Activated T-helper 1 cell treated with anti-CD3 and anti-CD28 coated beads, Interleukin-12 subunit alpha, Interleukin-12 subunit beta, Interleukin-2, Interleukin-4 antibody, amounts not matched to agents 30 ng/mL and 10 ng/mL and 1 ng/mL, durations not matched to agents 14 hours and 24 hours and 36 hours (primary cell): Measurements from ENCODE around the gene POLR2M. TPM values are rescaled to one million over a fixed set of nuclear protein-coding genes. Genes with fewer than 3 reads are reported as not detected.

ENCODE experiments used
- DNase-seq: peaks from one replicate; pipeline ENCODE4 v3.0.0; 2021; ENCODE audit warnings: low spot score
- H3K27ac Mint-ChIP-seq: one replicate; pipeline ENCODE4 v1.8.0; 2021; ENCODE audit warnings: mild to moderate bottlenecking, mixed read lengths
- H3K27me3 Mint-ChIP-seq: one replicate; pipeline ENCODE4 v1.8.0; 2022; ENCODE audit warnings: mild to moderate bottlenecking, moderate library complexity, mixed read lengths; ENCODE audit not compliant: insufficient read depth
- H3K36me3 Mint-ChIP-seq: one replicate; pipeline ENCODE4 v1.8.0; 2021; ENCODE audit warnings: low read depth, mixed read lengths
- H3K4me1 Mint-ChIP-seq: one replicate; pipeline ENCODE4 v1.8.0; 2021; ENCODE audit warnings: low read depth, mixed read lengths
- H3K4me3 Mint-ChIP-seq: one replicate; pipeline ENCODE4 v1.8.0; 2021; ENCODE audit warnings: mild to moderate bottlenecking, moderate library complexity, mixed read lengths
- H3K9me3 Mint-ChIP-seq: one replicate; pipeline ENCODE4 v1.8.0; 2021; ENCODE audit warnings: mixed read lengths
- intact Hi-C: fragments of 100-400 bp; cut with micrococcal nuclease; formaldehyde crosslinking; loops from one replicate; pipeline ENCODE4 v1.15.1; 2024
- total RNA-seq: library from RNA; stranded (reverse); gene quantifications from 2 replicates; pipeline ENCODE4 v1.2.3, GENCODE V29; 2022

Gene POLR2M
- total RNA-seq, 1 donor from 2014 or later: 60.3 TPM

DNA sequence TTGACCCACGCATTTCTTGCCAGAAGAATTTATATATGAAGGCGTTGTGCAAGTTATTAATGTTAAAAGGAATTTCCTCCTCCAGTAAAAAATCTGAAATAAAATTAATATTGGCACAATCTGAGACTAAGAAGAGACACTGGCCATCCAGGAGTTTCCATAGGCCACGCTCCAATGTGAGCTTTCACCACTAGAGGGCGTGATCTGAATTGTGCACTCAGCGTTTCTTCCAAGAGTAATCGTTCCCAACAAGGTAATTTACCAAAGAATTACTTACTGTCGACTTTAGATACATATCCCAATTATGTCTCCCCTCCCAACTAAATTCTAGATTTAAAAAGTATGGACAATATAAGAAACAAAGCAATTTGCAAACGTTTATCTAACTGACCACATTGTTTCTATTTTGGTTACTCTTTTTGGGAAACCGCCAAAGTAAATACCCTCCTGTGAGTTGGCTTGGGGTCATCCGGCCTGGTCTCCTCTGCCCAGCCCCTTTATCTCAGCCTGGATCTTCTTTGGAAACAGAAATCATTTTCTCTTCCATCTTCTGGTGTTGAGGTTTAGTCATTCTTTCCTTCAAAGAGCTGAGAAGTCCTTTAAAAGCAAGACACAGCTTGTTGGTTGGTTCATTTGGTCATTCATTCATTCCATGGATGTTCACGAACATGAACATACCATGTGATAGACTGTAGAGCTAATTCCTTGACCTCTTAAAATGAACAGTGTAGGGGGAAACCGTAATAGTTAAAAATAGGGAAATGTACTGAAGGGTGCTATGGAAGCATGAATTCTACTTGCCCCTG lies 26.2 kb downstream of the POLR2M start:
- Mint-ChIP-seq H3K27ac (no peak overlapping the region), H3K36me3 (peaks cover 2% of the 10 kb centered on the region), H3K4me1 (peaks cover 10% of the 10 kb centered on the region), H3K9me3 (no peaks in the 10 kb centered on the region), H3K4me3 (no peak overlapping the region), H3K27me3 (peaks cover 8% of the 10 kb centered on the region)
- intact Hi-C loops: loop anchor here (1.0 to 5.0 kb wide), 4 partner anchors 129 to 450 kb away; no protein-coding TSS in a partner anchor
- peak; percentile 26 for DNase-seq

DNA sequence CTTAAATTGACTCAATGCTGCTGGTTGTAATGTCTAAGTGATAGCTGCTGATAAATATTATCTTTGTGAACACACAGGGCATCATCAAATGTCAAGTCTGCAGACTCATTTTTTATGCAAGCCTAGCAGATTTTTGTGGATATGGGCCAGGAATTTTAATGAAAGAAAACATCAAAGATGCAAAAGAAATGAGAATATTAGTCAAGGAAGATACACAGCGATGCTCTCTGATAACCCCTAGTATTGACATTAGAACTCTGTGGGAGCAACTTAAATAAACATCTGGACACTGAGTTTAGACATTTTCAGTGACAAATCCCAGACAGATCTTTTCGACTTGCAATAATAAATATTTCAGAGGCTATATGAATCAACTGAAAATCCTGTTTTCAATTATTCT lies 28.3 kb downstream of the POLR2M start:
- Mint-ChIP-seq H3K4me1 (peaks cover 13% of the 10 kb centered on the region), H3K27me3 (peaks cover 8% of the 10 kb centered on the region), H3K36me3 (peaks cover 2% of the 10 kb centered on the region), H3K4me3 (no peak overlapping the region), H3K9me3 (no peaks in the 10 kb centered on the region), H3K27ac (no peak overlapping the region)
- no peak for DNase-seq
- intact Hi-C loops: loop anchor here (5.0 kb wide), 3 partner anchors 173 to 447 kb away; no protein-coding TSS in a partner anchor

DNA sequence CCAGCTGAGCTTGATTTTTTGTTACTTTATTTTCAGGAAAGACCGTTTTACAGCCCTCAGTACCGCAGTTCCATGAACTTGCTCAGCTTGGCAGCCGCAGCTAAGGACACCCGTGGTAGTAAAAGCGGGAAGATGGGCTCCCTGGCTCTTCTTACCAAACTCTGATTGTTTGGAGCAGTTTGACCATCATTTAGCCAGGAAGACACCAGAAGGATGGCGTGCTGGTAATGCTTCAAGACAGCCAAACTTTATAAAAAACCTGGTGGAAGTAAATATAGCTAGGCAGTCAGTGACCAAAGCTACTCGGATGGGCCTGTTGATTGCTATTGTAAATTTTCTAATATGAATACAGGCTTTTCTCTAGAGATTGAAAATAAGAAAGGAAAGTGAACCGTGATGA lies 28.9 kb downstream of the POLR2M start:
- no peak overlapping the region for H3K27ac Mint-ChIP-seq
- intact Hi-C loops: no loop called here
- peaks cover 8% of the 10 kb centered on the region for H3K27me3 Mint-ChIP-seq
- H3K9me3 Mint-ChIP-seq: no peaks in the 10 kb centered on the region
- peaks cover 13% of the 10 kb centered on the region for H3K4me1 Mint-ChIP-seq
- H3K4me3 Mint-ChIP-seq: no peak overlapping the region
- peaks cover 2% of the 10 kb centered on the region for H3K36me3 Mint-ChIP-seq
- no peak for DNase-seq

DNA sequence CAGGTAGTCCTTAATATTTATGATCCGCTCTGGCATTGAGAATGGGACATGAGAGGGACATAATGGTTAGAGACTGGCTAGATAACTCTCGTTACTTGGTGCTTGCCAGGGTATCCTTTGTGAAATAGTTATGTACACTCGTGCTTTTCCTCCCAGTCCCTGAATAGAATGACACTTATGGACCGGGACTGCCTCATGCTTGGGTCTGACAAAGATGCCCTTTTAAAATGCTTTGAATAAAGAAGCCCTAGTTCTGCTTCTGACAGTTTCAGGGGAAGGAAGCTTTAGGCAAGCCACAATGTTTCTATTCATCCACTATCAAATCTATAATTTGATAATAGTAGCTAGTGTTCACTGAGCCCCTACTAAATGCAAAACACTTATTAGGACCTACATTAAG lies 29.4 kb downstream of the POLR2M start:
- intact Hi-C loops: no loop called here

DNA sequence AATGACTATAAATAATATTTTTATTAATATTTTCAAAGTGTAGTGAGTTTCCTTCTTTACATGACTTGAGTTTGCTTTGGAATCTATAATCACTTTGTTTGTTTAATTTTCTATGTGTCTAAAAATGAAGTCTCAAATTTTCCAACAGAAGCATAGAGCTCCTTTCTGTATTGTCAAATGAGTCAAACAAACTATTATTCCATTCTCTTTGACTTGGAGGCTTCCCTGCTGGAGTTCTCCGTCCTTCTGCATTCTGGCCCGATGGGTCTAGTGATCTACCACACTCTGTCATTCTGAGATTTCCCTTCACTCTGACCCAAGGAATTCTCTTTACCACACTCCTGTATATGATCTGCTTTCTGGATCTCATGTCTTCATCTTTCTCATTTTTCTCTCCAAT lies 30.1 kb downstream of the POLR2M start:
- intact Hi-C loops: no loop called here
- no peak for DNase-seq
- peaks cover 13% of the 10 kb centered on the region for H3K4me1 Mint-ChIP-seq
- H3K4me3 Mint-ChIP-seq: no peak overlapping the region
- H3K27me3 Mint-ChIP-seq: peaks cover 11% of the 10 kb centered on the region
- no peak overlapping the region for H3K27ac Mint-ChIP-seq
- H3K36me3 Mint-ChIP-seq: peaks cover 2% of the 10 kb centered on the region
- H3K9me3 Mint-ChIP-seq: no peaks in the 10 kb centered on the region

More for the DNA sequence above, 29.4 kb downstream of the POLR2M start:
- no peak overlapping the region for H3K27ac Mint-ChIP-seq
- H3K27me3 Mint-ChIP-seq: peaks cover 11% of the 10 kb centered on the region
- no peaks in the 10 kb centered on the region for H3K9me3 Mint-ChIP-seq
- H3K36me3 Mint-ChIP-seq: peaks cover 2% of the 10 kb centered on the region
- no peak for DNase-seq
- peaks cover 13% of the 10 kb centered on the region for H3K4me1 Mint-ChIP-seq
- H3K4me3 Mint-ChIP-seq: no peak overlapping the region

DNA sequence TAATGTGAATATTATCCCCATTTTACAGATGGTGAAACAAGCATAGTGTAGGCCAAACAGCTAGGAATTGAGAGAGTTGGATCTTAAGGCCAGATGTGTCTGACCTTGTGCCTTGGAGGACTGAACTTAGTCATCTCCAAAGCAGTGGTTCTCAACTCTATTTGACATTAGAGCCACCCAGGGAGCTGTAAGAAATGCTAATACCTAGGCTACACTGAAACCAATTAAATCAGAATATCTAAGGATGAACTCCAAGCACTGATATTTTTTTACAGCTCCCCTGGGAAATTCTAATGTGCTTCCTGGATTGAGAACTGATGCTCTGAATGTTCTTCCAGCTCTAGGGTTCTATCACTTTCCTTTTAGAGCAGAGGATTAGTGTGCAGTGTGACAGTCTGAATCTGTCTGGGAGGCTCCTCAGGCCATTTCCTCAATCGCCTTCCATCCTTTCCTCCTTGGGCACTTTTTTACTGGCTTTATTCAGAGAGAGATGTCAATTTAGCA lies 32.3 kb downstream of the POLR2M start:
- no peaks in the 10 kb centered on the region for H3K9me3 Mint-ChIP-seq
- intact Hi-C loops: no loop called here
- peaks cover 2% of the 10 kb centered on the region for H3K36me3 Mint-ChIP-seq
- peaks cover 7% of the 10 kb centered on the region for H3K27me3 Mint-ChIP-seq
- no peak overlapping the region for H3K27ac Mint-ChIP-seq
- no peak for DNase-seq
- H3K4me1 Mint-ChIP-seq: peaks cover 7% of the 10 kb centered on the region
- H3K4me3 Mint-ChIP-seq: no peak overlapping the region

DNA sequence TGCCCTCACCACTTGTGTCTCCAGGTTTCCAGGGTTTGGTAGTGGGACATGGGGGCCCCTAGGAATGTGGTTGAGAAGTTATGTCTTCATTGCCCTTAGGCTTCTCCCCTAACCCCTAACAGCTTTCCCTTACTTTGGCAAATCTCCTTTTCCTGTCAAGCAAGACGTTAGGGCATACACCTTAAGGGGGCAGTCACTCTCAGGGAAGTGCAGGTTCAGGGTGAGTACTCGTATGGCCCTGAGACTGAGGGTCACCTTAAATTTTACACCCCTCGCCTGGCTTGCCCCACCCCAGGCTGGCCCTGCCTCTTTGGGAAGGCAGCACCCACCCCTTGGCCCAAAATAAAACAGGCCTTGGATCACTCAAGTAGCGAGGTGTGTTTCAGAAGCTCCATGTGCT lies 33.5 kb downstream of the POLR2M start:
- no peak overlapping the region for H3K4me3 Mint-ChIP-seq
- intact Hi-C loops: no loop called here
- peaks cover 7% of the 10 kb centered on the region for H3K4me1 Mint-ChIP-seq
- no peak for DNase-seq
- peaks cover 2% of the 10 kb centered on the region for H3K36me3 Mint-ChIP-seq
- H3K27ac Mint-ChIP-seq: no peak overlapping the region
- no peaks in the 10 kb centered on the region for H3K9me3 Mint-ChIP-seq
- peaks cover 7% of the 10 kb centered on the region for H3K27me3 Mint-ChIP-seq

DNA sequence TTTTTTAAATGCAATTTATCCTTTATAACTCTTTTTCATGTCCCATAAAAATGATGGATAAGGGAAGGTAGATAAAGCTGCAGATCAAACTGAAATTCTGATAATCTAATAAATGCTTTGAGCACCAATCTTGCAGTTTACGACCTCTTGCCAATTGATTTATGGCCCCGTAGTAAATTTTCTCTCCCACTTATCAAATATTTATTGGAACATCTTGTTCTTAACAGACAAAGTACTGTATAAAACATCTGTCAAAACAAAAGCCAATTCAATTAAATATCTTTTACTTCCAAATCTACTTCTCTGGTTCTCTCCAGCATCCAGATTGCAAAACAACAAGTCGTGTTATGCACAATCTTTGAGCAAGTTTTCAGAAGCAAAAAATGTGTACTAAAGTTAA lies 34.6 kb downstream of the POLR2M start:
- Mint-ChIP-seq H3K27ac (no peak overlapping the region), H3K4me3 (no peak overlapping the region)
- intact Hi-C loops: no loop called here

DNA sequence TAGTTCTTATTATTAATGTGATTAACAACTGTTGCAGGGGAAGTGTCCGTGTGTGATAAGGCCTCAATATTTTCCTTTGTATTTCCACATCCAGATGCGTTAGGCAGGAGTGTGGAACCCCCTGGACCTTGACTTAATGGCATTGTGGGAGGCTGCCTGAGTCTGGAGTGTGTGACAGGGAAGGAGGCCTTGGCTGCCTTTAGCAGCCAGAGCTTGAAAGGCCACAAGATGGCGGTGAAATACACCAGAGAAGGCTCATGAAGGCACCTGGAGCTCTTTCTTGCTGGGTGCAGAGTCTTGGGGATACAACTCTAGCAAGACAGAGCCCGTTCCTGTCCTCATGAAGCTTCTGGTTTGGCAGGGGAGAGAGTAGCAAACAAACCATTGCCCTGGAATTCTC lies 36.9 kb downstream of the POLR2M start:
- no peak overlapping the region for H3K4me3 Mint-ChIP-seq
- no peaks in the 10 kb centered on the region for H3K36me3 Mint-ChIP-seq
- H3K27ac Mint-ChIP-seq: no peak overlapping the region
- H3K4me1 Mint-ChIP-seq: peaks cover 7% of the 10 kb centered on the region
- H3K27me3 Mint-ChIP-seq: peaks cover 7% of the 10 kb centered on the region
- intact Hi-C loops: no loop called here
- DNase-seq: no peak
- no peaks in the 10 kb centered on the region for H3K9me3 Mint-ChIP-seq

More for the DNA sequence above, 34.6 kb downstream of the POLR2M start:
- peaks cover 2% of the 10 kb centered on the region for H3K36me3 Mint-ChIP-seq
- H3K9me3 Mint-ChIP-seq: no peaks in the 10 kb centered on the region
- H3K4me1 Mint-ChIP-seq: peaks cover 7% of the 10 kb centered on the region
- H3K27me3 Mint-ChIP-seq: peaks cover 9% of the 10 kb centered on the region
- DNase-seq: no peak

DNA sequence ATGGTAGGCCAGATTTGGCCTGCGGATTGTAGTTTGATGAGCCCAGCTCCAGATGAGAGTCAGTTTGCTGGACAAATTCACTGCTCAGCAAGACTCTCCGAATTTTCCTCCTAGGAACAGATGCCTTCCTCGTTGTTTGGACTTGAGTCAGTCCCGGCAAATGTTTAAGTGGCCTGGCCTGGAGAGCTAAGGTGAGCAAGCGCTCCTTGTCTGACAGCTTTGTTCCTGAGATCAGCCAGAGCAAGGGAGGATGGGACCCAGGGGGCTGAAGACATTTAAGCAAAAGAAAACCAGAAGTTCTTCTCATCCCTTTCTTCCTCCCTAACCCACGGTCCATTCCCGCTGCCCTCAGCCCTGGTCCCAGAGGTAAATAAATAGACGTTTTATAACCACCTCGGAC lies 40.3 kb downstream of the POLR2M start:
- H3K9me3 Mint-ChIP-seq: no peaks in the 10 kb centered on the region
- no peak for DNase-seq
- H3K27me3 Mint-ChIP-seq: peaks cover 8% of the 10 kb centered on the region
- intact Hi-C loops: no loop called here
- H3K36me3 Mint-ChIP-seq: no peaks in the 10 kb centered on the region
- H3K4me1 Mint-ChIP-seq: peaks cover 7% of the 10 kb centered on the region
- H3K27ac Mint-ChIP-seq: no peak overlapping the region
- no peak overlapping the region for H3K4me3 Mint-ChIP-seq

DNA sequence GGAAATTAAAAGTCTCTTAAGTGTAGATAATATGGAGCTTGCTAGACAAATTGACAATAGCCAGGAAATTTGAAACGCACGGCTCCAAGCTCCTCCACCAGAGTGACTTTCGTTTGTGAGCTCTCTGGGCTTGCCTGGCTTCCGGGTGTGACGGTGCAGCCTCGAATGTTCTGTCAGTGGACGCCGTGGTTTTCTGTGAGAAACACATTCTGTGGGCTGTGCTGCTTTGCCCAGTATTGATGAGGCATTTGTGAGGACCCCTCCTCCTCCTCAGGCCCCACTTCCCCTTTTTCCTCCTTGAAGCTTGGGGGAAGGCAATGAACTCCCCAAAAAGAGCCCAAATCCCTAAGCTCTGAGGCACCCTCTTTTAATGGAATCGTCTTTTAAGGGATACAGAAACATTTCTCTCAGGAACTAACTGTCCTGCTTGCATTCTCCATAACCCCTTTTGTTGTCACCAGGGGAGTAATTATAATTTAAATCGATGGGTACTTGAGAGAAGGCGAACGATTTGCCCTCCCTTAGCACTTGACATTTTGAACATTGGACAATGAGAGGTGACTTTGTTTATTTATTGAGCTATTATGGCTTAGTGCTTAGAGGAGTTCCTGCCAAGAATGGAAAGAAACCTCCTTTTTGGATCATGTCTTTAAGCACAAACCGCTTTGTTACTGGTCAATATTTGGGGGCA lies 40.8 kb downstream of the POLR2M start:
- intact Hi-C loops: no loop called here
- Mint-ChIP-seq H3K4me3 (no peak overlapping the region), H3K36me3 (no peaks in the 10 kb centered on the region)

DNA sequence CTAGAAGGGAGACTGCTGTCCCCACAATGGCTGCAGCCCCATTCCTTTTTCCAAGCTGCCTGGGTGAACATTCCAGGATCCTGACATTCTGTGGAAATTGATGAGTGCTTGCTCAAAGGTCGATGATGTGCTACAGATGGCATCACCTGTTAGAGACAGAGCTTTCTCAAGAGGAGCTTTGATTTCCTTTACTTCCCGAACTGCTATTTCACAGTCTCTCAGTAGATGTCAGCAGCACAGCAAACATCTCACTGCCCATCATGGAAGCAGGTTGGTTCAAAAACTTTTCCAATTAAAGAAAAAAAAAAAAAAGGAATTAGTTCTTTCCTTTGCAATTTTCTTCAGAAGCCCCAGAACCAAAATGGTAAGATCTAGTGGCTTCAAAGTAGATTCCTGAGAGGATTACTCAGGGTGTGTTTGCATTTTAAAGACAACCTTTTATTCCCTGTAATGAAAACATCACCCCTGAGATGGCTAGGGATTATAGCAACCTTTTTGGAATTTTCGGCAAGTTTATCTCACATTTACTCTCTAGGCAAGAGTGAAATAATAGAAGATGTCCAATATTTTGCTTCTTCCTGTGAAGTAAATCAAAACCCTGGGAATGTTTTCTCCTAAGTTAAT lies 44.8 kb downstream of the POLR2M start:
- no peaks in the 10 kb centered on the region for H3K9me3 Mint-ChIP-seq
- H3K27ac Mint-ChIP-seq: no peak overlapping the region
- DNase-seq: no peak
- no peak overlapping the region for H3K4me3 Mint-ChIP-seq
- peaks cover 7% of the 10 kb centered on the region for H3K4me1 Mint-ChIP-seq
- intact Hi-C loops: loop anchor here (1.0 kb wide), 1 partner anchor 110 kb away; no protein-coding TSS in a partner anchor
- peaks cover 6% of the 10 kb centered on the region for H3K27me3 Mint-ChIP-seq
- H3K36me3 Mint-ChIP-seq: no peaks in the 10 kb centered on the region

More for the DNA sequence above, 40.8 kb downstream of the POLR2M start:
- Mint-ChIP-seq H3K4me1 (peaks cover 7% of the 10 kb centered on the region), H3K9me3 (no peaks in the 10 kb centered on the region), H3K27me3 (peaks cover 8% of the 10 kb centered on the region), H3K27ac (no peak overlapping the region)
- DNase-seq: no peak

DNA sequence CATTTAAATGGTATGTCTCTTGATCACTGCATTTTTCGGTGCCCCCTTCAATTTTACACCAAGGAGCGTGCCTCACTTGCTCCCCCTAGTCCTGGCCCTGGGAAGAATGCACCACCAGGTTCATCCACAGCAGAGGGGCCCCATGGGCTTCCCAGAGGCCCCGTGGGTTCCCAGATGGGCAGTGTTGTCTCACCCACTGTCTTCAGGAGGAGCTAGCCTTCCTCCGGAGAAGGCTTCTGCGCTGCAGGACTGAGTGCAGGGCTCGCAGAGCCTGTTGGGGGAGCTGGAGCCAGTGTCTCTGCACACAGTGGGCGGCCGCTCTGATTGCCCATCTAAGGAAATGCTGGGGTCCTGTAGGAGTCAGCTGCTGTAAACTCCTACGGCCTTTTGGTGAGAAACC lies 45.9 kb downstream of the POLR2M start:
- Mint-ChIP-seq H3K4me3 (no peak overlapping the region), H3K27me3 (peaks cover 12% of the 10 kb centered on the region), H3K9me3 (no peaks in the 10 kb centered on the region), H3K27ac (no peak overlapping the region), H3K36me3 (no peaks in the 10 kb centered on the region), H3K4me1 (peaks cover under 1% of the 10 kb centered on the region)
- intact Hi-C loops: no loop called here
- no peak for DNase-seq
